Uterus (tissue), 2 donors: ENCODE results near the gene ACSL3.

ENCODE experiments used
- POLR2A ChIP-seq, 2 donors: fragments of 450-650 bp; IDR thresholded peaks; one replicate each; pipeline ENCODE4 v1.6.1; 2016; ENCODE audit warnings: antibody characterized with exemption in 2 of 2, mild to moderate bottlenecking in 1 of 2, moderate library complexity in 1 of 2
- TF ChIP-seq, protein P1 (sequence below), 4 experiments: fragments of 200-600 bp in 2 of 4; fragments of 450-650 bp in 2 of 4; sonication (generic) in 2 of 4; IDR thresholded peaks; one replicate each; pipeline ENCODE4 v1.5.1; 2016 to 2019; ENCODE audit warnings: antibody characterized with exemption in 4 of 4, mild to moderate bottlenecking in 2 of 4, moderate library complexity in 1 of 4

DNA sequence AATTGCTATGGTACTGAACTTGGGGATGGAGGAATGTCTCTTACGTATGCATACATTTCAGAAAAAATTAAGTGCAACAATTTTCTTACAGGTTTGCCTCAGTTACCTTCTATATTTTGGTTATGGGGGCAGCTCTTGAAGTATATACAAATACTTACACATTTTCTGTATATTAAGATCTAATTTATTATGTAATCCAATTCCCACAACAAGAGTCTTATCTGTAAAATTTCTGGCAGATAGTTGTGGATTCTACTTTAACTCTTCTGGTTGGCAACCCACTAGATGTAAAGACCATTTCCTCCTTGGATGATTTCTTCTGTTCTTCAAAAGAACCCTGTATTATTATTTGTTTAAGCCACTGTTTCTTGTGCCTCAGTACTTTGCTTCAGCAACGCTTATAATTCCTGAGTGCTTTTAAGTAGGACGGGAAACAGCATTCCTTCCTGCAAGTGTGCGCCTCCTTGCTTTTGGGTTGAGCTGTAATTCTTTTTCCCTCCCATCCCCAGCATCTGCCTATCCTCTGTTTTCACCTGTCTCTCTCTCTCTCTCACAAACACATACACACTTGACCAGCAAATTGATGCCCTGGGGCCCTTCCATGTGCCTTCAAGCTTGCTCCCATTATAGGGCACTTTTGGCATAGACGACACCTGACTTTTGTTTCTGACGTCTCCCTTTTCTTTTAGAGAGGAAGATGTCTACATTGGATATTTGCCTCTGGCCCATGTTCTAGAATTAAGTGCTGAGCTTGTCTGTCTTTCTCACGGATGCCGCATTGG, 61.4 kb downstream of the ACSL3 start:
- TF ChIP-seq, protein P1, sequence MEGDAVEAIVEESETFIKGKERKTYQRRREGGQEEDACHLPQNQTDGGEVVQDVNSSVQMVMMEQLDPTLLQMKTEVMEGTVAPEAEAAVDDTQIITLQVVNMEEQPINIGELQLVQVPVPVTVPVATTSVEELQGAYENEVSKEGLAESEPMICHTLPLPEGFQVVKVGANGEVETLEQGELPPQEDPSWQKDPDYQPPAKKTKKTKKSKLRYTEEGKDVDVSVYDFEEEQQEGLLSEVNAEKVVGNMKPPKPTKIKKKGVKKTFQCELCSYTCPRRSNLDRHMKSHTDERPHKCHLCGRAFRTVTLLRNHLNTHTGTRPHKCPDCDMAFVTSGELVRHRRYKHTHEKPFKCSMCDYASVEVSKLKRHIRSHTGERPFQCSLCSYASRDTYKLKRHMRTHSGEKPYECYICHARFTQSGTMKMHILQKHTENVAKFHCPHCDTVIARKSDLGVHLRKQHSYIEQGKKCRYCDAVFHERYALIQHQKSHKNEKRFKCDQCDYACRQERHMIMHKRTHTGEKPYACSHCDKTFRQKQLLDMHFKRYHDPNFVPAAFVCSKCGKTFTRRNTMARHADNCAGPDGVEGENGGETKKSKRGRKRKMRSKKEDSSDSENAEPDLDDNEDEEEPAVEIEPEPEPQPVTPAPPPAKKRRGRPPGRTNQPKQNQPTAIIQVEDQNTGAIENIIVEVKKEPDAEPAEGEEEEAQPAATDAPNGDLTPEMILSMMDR (IDR thresholded peaks at IDR 0.05) = no peak
- TF ChIP-seq POLR2A (IDR thresholded peaks at IDR 0.05) = no peak
